ENCODE measurements around the gene RNFT2.
A peak's percentile ranks its signal among the peaks of the same experiment; 100 is the strongest.

RNFT2 gene

DNA sequence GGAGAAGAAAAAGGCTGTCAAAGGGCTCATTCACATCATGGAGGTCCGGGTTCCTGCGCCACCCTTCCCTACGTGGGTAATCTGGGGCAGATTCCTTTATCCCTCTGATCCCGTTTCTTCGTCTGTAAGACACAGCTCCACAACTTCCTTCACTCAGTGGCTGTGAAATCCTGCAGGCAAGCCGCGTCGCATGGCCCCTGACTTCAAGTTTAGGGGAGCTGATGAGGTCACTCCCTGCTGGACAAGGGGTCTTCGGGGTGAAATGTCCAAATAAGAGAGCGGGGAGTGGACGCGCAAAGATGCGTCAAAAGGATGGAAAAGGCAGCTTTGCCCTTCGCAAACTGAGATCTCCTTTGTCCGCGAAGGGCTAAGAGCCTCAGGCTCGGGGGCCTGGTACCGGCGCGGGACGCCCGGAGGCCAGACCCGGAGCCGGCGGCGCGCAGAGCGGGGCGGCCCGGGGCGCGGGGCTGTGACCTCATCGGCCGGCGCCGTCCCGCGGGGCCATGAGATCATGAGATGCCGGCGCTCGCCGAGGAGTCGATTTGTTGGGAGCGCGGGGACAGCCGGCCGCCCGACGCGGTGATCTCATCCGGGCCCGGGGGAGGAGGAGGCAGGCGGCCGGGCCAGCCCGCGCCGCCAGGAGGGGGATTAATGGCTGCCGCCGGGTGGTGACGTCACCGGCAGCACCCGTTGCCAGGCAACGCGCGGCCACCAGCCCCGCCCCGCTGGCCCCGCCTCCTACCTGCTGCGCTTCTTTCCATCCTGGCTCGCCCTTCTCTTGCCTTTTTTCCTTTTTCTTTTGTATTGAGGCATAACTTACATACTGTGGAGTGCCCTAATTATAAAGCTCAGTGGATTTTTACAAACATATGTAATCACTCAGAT, 81.1 kb downstream of the RNFT2 start (continued):
- TF ChIP-seq GLI2 (tag by site-specific recombination; IDR thresholded peaks at IDR 0.05; ENCODE audit: borderline replicate concordance, low read depth): no peak
- no peak for TF ChIP-seq ZNF274 (IDR thresholded peaks at IDR 0.05; ENCODE audit: low read length)
- no peak for TF ChIP-seq ZNF274 (tag by site-specific recombination; IDR thresholded peaks at IDR 0.05; ENCODE audit: borderline replicate concordance)
- TF ChIP-seq ZNF792 (tag by site-specific recombination; IDR thresholded peaks at IDR 0.05): no peak
- peak; percentile 81 for TF ChIP-seq ZNF561 (tag by site-specific recombination; IDR thresholded peaks at IDR 0.05; ENCODE audit: borderline replicate concordance)
- no peak for TF ChIP-seq ZNF530 (tag by site-specific recombination; IDR thresholded peaks at IDR 0.05; ENCODE audit: low read depth)
- TF ChIP-seq ZSCAN30 (tag by site-specific recombination; IDR thresholded peaks at IDR 0.05): peak; percentile 96
- TF ChIP-seq ZNF223 (tag by site-specific recombination; IDR thresholded peaks at IDR 0.05): peak; percentile 98
- TF ChIP-seq ZFP3 (tag by site-specific recombination; IDR thresholded peaks at IDR 0.05; ENCODE audit: low read depth): no peak
- no peak for TF ChIP-seq ZNF433 (tag by site-specific recombination; IDR thresholded peaks at IDR 0.05; ENCODE audit: low read depth)
- TF ChIP-seq, protein P1, sequence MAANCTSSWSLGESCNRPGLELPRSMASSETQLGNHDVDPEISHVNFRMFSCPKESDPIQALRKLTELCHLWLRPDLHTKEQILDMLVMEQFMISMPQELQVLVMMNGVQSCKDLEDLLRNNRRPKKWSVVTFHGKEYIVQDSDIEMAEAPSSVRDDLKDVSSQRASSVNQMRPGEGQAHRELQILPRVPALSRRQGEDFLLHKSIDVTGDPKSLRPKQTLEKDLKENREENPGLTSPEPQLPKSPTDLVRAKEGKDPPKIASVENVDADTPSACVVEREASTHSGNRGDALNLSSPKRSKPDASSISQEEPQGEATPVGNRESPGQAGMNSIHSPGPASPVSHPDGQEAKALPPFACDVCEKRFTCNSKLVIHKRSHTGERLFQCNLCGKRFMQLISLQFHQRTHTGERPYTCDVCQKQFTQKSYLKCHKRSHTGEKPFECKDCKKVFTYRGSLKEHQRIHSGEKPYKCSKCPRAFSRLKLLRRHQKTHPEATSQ (tag by site-specific recombination; IDR thresholded peaks at IDR 0.05): 0 out of 2 replicates have a peak, but pooled peaks have one; percentile 35
- TF ChIP-seq ZNF292 (tag by site-specific recombination; IDR thresholded peaks at IDR 0.05; ENCODE audit: borderline replicate concordance, low read depth): no peak
- TF ChIP-seq ZNF146 (tag by site-specific recombination; IDR thresholded peaks at IDR 0.05): no peak
- TF ChIP-seq ZNF37A (tag by site-specific recombination; IDR thresholded peaks at IDR 0.05): 0 out of 2 replicates have a peak, but pooled peaks have one; percentile 26
- no peak for TF ChIP-seq ZNF558 (tag by site-specific recombination; IDR thresholded peaks at IDR 0.05)
- TF ChIP-seq ZNF555 (tag by site-specific recombination; conservative IDR thresholded peaks at IDR 0.05): no peak
- TF ChIP-seq ZNF157 (tag by site-specific recombination; IDR thresholded peaks at IDR 0.05): no peak
- TF ChIP-seq, protein P2, sequence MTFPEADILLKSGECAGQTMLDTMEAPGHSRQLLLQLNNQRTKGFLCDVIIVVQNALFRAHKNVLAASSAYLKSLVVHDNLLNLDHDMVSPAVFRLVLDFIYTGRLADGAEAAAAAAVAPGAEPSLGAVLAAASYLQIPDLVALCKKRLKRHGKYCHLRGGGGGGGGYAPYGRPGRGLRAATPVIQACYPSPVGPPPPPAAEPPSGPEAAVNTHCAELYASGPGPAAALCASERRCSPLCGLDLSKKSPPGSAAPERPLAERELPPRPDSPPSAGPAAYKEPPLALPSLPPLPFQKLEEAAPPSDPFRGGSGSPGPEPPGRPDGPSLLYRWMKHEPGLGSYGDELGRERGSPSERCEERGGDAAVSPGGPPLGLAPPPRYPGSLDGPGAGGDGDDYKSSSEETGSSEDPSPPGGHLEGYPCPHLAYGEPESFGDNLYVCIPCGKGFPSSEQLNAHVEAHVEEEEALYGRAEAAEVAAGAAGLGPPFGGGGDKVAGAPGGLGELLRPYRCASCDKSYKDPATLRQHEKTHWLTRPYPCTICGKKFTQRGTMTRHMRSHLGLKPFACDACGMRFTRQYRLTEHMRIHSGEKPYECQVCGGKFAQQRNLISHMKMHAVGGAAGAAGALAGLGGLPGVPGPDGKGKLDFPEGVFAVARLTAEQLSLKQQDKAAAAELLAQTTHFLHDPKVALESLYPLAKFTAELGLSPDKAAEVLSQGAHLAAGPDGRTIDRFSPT (tag by site-specific recombination; IDR thresholded peaks at IDR 0.05): peak; percentile 81
- no peak for TF ChIP-seq ZNF248 (tag by site-specific recombination; IDR thresholded peaks at IDR 0.05)
- TF ChIP-seq, protein P3, sequence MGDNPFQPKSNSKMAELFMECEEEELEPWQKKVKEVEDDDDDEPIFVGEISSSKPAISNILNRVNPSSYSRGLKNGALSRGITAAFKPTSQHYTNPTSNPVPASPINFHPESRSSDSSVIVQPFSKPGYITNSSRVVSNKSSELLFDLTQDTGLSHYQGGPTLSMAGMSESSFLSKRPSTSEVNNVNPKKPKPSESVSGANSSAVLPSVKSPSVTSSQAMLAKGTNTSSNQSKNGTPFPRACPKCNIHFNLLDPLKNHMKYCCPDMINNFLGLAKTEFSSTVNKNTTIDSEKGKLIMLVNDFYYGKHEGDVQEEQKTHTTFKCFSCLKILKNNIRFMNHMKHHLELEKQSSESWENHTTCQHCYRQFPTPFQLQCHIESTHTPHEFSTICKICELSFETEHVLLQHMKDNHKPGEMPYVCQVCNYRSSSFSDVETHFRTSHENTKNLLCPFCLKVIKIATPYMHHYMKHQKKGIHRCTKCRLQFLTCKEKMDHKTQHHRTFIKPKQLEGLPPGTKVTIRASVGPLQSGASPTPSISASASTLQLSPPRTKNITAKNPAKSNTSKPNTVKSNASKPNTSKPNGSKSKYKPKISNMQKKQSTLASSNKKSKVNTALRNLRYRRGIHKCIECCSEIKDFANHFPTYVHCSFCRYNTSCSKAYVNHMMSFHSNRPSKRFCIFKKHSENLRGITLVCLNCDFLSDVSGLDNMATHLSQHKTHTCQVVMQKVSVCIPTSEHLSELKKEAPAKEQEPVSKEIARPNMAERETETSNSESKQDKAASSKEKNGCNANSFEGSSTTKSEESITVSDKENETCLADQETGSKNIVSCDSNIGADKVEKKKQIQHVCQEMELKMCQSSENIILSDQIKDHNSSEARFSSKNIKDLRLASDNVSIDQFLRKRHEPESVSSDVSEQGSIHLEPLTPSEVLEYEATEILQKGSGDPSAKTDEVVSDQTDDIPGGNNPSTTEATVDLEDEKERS (tag by site-specific recombination; IDR thresholded peaks at IDR 0.05): no peak
- 0 out of 2 replicates have a peak, but pooled peaks have one; percentile 38 for TF ChIP-seq ZNF626 (tag by site-specific recombination; IDR thresholded peaks at IDR 0.05)
- TF ChIP-seq ZNF776 (tag by site-specific recombination; IDR thresholded peaks at IDR 0.05; ENCODE audit: borderline replicate concordance): no peak
- peak; percentile 54 for TF ChIP-seq SP2 (tag by site-specific recombination; IDR thresholded peaks at IDR 0.05)
- peak; percentile 88 for TF ChIP-seq KLF9 (tag by site-specific recombination; IDR thresholded peaks at IDR 0.05; ENCODE audit: low read depth)
- peak; percentile 65; the same call in 1 of the 2 replicates for TF ChIP-seq ZNF596 (tag by site-specific recombination; IDR thresholded peaks at IDR 0.05)
- no peak for TF ChIP-seq ZNF768 (tag by site-specific recombination; IDR thresholded peaks at IDR 0.05)
- TF ChIP-seq, protein P4, sequence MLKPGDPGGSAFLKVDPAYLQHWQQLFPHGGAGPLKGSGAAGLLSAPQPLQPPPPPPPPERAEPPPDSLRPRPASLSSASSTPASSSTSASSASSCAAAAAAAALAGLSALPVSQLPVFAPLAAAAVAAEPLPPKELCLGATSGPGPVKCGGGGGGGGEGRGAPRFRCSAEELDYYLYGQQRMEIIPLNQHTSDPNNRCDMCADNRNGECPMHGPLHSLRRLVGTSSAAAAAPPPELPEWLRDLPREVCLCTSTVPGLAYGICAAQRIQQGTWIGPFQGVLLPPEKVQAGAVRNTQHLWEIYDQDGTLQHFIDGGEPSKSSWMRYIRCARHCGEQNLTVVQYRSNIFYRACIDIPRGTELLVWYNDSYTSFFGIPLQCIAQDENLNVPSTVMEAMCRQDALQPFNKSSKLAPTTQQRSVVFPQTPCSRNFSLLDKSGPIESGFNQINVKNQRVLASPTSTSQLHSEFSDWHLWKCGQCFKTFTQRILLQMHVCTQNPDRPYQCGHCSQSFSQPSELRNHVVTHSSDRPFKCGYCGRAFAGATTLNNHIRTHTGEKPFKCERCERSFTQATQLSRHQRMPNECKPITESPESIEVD (tag by site-specific recombination; IDR thresholded peaks at IDR 0.05): no peak
- TF ChIP-seq SCRT1 (tag by site-specific recombination; IDR thresholded peaks at IDR 0.05; ENCODE audit: borderline replicate concordance): peak; percentile 90
- TF ChIP-seq ZNF843 (tag by site-specific recombination; IDR thresholded peaks at IDR 0.05): peak; percentile 55; the same call in 1 of the 2 replicates
- no peak for TF ChIP-seq ZFP37 (tag by site-specific recombination; IDR thresholded peaks at IDR 0.05)
- TF ChIP-seq, protein P5, sequence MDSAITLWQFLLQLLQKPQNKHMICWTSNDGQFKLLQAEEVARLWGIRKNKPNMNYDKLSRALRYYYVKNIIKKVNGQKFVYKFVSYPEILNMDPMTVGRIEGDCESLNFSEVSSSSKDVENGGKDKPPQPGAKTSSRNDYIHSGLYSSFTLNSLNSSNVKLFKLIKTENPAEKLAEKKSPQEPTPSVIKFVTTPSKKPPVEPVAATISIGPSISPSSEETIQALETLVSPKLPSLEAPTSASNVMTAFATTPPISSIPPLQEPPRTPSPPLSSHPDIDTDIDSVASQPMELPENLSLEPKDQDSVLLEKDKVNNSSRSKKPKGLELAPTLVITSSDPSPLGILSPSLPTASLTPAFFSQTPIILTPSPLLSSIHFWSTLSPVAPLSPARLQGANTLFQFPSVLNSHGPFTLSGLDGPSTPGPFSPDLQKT (IDR thresholded peaks at IDR 0.05; ENCODE audit: borderline replicate concordance, low read depth, low read length): no peak
